Measurements from ENCODE around the gene MAGI2.

GRCh38 chr7:78563191-78563590 lies 890.3 kb downstream of the MAGI2 start:
- no peak for TF ChIP-seq CTCF (IDR thresholded peaks at IDR 0.05)
- no peak for TF ChIP-seq POLR2A (IDR thresholded peaks at IDR 0.05)
- no peak for TF ChIP-seq POLR2AphosphoS5 (IDR thresholded peaks at IDR 0.05; ENCODE audit: insufficient read depth in 1 of 2, low read depth in 1 of 2)
